GM18508 (cell line): ENCODE data around the gene COL5A2.

Source experiments
- ATAC-seq: cut with Tn5 transposase; IDR thresholded peaks from one replicate; pipeline ENCODE4 v1.9.1; 2021; ENCODE audit warnings: moderate number of reproducible peaks; ENCODE audit not compliant: insufficient read depth, unreplicated experiment

The COL5A2 gene

DNA sequence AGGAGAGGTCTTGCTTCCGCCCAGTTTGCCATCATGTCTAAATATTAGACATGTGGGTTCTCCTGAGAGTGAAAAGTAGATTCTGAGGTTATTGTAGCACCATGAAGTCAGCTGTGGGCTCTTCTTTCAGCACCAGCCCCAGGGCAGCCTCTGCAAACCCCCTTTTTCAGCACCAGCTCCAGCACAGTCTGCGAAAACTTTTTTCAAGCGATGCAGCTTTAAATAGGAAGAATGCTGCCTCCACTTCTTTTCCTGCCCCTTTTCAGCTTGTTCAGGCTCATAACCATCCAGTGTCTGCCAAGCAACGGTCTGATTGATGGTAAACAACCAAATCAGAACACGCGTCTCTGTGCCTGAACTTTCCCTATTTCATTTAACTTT is at the start of gene COL5A2:
Gene COL5A2 (minus strand): TSS at position 192 of the 381 bp plus-strand sequence. CDS start 157 bp downstream, at position 35.
- no peak for ATAC-seq

DNA sequence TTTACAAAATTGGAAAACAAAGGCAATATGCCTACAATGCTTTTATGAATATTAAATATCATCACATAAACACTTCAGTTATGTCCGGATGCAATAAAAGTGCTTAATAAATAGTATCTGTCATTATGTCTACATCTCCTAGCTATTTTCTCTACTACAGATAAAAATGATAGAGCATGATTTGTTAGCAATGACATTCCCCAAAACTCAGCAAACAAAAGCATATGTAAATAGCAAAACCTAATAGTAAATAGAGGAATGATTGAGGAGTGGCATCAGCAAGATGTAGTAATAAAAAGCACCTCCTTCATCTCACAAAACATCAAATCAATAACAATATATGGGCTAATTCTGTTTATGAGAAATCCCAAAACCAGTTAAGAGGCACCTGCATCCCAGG is 46.5 kb upstream of the COL5A2 start:
- no peak for ATAC-seq

GRCh38 chr2:189225032-189225431 is 45.5 kb upstream of the COL5A2 start:
- no peak for ATAC-seq

DNA sequence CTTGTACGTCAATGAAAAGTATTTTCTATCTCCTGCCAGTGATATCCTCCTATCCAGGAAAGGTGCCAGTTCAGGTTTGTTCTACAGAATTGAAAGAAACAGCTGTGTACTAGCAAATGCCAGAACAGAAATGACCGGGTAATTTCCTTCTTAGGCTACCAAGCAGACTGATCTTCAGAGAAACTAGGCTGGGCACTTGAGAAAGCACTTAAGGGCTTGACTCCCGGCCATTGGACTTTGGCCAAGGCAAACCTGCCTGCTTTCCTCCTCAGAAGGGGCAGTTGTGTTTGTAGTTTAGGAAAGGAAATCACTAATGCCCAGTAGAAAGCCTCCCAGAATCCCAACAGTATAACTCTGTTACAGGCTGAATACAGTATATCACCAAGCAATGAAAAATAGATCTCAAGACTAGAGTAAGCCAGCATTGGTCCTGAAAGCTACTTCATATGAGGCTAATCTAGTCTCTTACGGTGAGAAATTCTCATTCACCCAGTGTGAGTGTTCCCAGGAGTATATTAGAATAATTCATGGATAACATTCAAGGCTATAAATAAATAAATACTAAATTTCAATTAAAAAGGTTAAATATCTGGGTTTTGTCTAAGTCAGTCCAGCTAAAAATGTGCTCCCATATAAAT is 43.0 kb upstream of the COL5A2 start:
- no peak for ATAC-seq

DNA sequence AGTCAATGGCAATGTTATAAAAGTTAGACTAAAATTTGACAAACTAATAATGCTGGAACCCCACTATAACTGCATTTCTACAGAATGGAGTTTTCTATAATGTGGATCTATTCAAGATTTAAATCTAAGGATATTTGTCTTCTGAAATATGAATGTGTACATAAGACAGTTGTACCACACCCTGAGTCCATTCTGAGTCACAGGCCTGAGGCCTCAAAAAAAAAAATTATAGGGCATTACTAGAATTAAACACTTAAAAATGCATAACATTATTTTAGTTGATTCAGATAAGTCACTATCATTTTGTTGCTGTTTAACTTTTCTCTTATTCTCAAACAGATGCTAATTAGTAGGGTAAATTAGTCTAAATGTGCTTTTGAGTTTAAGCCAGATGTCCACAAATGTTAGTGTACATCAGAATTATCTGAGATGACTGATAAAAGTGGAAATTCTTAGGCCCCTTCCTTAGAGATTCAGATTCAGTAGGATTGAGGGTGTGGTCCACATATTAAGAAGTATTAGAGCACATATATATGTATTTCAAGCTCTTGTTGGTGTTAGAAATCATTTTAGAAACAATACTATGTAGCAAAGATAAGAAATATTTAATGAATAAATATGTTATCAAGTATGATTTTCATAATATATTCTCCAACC is 42.4 kb upstream of the COL5A2 start:
- no peak for ATAC-seq

GRCh38 chr2:189218236-189218635 is 38.7 kb upstream of the COL5A2 start:
- ATAC-seq = no peak

DNA sequence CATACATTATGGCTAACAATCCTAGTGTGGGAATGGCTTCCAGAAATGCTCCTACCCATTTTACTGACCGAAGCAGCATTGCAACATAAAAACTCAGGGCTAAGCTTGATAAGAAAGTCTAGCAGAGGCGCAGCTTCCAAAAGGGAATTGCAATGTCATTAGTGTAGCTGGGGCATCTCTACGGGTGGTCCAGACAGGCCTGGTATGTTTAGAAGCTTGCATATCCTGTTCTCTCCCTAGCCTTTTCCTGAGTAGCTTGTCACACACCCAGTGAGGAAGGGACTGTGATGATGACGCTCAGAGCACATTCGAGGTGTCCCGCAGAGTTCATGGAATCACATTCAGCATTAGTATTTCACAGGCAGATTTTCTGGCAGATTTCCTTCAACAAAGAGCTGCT is 38.0 kb upstream of the COL5A2 start:
- ATAC-seq = no peak

- ATAC-seq = no peak
These were observed 37.5 kb upstream of the COL5A2 start for GRCh38 chr2:189217051-189217450.

- no peak for ATAC-seq
These were observed 34.9 kb upstream of the COL5A2 start for GRCh38 chr2:189214484-189214883.

GRCh38 chr2:189213250-189213649 is 33.7 kb upstream of the COL5A2 start:
- no peak for ATAC-seq

DNA sequence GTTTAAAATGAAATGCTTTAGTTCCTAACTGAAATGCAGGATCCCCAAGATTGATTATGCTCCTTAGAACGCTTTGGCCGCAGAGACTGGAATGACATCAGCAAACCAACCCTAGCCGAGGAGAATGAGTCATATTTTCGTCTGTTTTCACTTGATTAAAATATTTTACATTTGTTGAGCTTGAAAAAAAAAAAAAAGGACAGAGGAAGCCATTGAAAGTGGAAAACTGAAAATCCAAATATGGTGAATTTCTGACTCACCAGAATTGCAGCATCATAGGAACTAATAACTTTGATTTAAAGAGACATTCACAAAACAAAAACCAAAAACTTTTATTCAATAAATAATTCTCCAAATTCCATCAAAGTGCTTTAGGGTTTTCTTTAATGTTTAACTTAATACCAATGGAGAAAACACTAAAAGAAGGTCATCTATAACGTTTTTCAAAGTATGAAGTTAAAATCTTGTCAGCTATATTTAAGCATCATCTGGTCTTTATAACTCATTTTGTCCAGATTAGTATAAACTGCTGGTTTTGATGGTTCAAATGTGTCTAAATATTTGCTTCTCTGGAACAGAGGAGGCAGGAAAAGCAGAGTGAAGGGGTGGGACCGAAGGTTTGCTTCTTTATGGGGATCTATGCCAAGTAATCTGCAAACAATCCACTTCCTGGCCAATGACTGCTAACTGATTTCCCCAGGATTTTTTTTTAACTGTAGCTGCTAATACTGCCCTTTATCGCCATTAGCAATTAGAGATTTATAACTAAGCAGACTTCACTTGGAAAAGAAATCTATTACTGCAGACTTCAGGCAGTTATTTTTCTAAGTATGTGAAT is 30.9 kb upstream of the COL5A2 start:
- no peak for ATAC-seq

- ATAC-seq = no peak
These were observed 28.7 kb upstream of the COL5A2 start for GRCh38 chr2:189208254-189208653.

- no peak for ATAC-seq
These were observed 24.9 kb upstream of the COL5A2 start for GRCh38 chr2:189204322-189204941.

- no peak for ATAC-seq
These were observed 23.7 kb upstream of the COL5A2 start for GRCh38 chr2:189203177-189203799.

DNA sequence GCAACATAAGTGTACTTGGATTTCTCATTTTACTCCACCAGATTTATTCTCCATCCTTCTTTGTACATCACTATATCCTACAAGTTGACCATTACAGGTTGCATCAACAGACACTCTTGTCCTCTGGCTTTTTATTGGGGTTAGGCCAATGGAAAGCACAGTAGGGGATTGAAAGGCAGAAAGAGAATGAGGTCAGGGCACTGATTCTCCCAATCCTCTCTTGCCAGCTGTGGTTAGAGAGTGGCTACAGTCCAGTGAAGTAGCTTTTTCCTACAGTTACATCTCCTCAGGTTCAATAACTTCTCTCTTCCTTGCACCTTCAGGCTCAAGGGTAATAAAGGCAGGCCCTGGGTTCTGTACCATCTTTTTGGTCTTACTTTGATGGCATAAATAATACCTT is 20.2 kb upstream of the COL5A2 start:
- ATAC-seq = no peak

GRCh38 chr2:189192766-189193165 is 13.2 kb upstream of the COL5A2 start:
- ATAC-seq = no peak

DNA sequence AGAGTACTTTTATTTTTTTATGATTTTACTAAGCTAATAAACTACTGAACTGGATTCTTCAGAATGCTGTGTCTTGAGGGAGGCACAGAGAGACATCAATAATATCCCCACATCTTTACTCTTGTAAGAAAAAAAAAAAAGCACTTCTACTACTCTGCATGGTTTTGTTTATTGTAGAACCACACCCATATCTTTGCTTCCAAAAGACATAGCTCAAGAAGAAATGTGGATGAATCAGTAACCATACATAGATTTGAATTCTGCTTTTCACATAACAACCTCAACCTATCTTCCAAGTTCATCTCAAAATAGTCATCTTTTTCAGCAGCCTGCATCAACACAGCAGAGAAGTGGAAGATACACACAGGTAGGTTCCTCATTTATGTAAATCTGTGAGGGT is 12.2 kb upstream of the COL5A2 start:
- no peak for ATAC-seq

GRCh38 chr2:189190685-189191084 is 11.1 kb upstream of the COL5A2 start:
- ATAC-seq = no peak

DNA sequence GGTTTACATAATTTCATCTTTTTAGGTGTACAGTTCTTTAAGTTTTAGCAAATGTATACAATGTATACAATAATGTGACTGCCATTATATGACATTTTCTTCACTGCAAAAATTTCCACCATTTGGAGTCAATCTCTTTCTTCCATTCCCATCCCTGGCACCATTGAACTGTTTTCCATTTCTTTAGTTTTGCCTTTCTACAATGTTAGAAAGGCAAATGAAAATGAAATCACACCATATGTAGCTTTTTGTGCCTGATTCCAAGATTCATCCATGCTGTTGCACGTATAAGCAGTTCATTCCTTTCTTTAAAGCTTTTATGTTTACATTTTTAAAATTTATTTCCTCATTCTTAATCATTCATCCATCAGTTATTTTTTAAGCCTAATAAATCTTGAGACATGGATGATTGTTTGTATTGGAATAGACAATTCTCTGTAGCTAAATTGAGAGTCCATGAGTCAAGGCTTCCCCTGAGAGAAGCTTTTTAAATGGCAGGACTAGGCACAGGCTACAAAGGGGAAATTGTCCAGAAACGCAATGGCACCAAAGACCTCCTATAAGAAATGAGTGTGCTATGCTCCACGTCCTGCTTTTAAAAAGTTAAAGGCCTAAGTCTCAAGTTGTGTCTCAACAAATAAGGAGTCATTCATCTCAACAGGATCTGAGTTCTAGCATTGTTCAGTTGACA is 8.7 kb upstream of the COL5A2 start:
- ATAC-seq = no peak

DNA sequence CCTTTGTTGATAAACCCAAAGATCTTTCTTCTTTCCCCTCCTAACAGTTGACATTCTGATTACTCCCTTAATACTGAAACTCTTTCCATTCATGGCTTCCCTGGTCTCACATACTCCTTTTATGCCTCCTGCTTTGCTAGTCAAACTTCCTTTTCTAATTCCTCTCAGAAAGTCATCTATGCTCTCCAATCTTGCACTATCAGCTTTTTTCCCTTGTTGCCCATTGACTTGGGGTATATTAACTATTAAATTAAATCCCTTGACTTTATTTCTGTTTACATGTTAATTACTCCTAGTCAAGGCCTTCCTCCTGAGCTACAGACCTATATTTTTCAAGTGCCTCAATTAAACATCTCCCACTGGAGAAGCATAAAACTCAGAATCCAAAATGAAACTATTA is 3.6 kb upstream of the COL5A2 start:
- no peak for ATAC-seq
